SK-N-SH (cell line): ENCODE data around the gene SNCA. TPM values are rescaled to one million over a fixed set of nuclear protein-coding genes. Genes with fewer than 3 reads are reported as not detected.

ENCODE experiments used
- CTCF ChIA-PET: fragments of 300-600, 350-600 bp; formaldehyde crosslinking; extraction: SDS; loops from one replicate; lab custom pipeline; 2021; lab: Yijun Ruan, JAX
- POLR2A ChIA-PET: fragments of 350-600 bp; sonication (Branson Sonifier 250); formaldehyde crosslinking; extraction: SDS; loops from one replicate; lab custom pipeline; 2020; ENCODE audit warnings: antibody characterized with exemption, inconsistent platforms; lab: Yijun Ruan, JAX
- DNase-seq: peaks from one replicate; pipeline ENCODE4 v3.0.0; 2012
- H2AFZ ChIP-seq: fragments of 200-600 bp; sonication (generic); 2 replicates; pipeline ENCODE4 v1.8.1; 2016; ENCODE audit warnings: antibody characterized with exemption, mild to moderate bottlenecking, low read depth
- H3F3A ChIP-seq: fragments of 200-600 bp; sonication (generic); replicated peaks from 2 replicates; pipeline ENCODE3; 2016; ENCODE audit warnings: antibody characterized with exemption, mild to moderate bottlenecking; ENCODE audit not compliant: insufficient read depth
- H3K27ac ChIP-seq, 2 experiments: fragments of 200-500 bp in 1 of 2; fragments of 200-600 bp in 1 of 2; sonication (Bioruptor generic) in 1 of 2; sonication (generic), shearing (Covaris generic) in 1 of 2; 2 replicates each; pipeline versions ENCODE4 v1.5.1 to v1.6.1; 2014 to 2016; ENCODE audit warnings: low read depth in 2 of 2, inconsistent platforms in 1 of 2, low read length in 1 of 2, mild to moderate bottlenecking in 1 of 2, mixed read lengths in 1 of 2
- H3K27me3 ChIP-seq: fragments of 200-600 bp; sonication (generic), shearing (Covaris generic); 2 replicates; pipeline ENCODE4 v1.6.1; 2016; ENCODE audit warnings: mixed run types; ENCODE audit not compliant: insufficient read depth
- H3K36me3 ChIP-seq, 2 experiments: fragments of 200-500 bp in 1 of 2; fragments of 200-600 bp in 1 of 2; sonication (Bioruptor generic) in 1 of 2; sonication (generic) in 1 of 2; replicated peaks in 1 of 2; 2 replicates each; pipeline versions ENCODE3 to v1.5.1; 2014 to 2016; ENCODE audit warnings: low read length in 1 of 2, mild to moderate bottlenecking in 1 of 2; ENCODE audit not compliant: insufficient read depth in 2 of 2, control insufficient read depth in 1 of 2
- H3K4me1 ChIP-seq, 2 experiments: fragments of 200-500 bp in 1 of 2; fragments of 200-600 bp in 1 of 2; sonication (Bioruptor generic) in 1 of 2; sonication (generic), shearing (Covaris generic) in 1 of 2; 2 replicates each; pipeline versions ENCODE4 v1.5.1 to v1.6.1; 2014 to 2016; ENCODE audit warnings: low read depth in 1 of 2, low read length in 1 of 2, mixed run types in 1 of 2; ENCODE audit not compliant: insufficient read depth in 2 of 2, control insufficient read depth in 1 of 2
- H3K4me2 ChIP-seq: fragments of 200-600 bp; sonication (generic), shearing (Covaris generic); 2 replicates; pipeline ENCODE4 v1.6.1; 2017; ENCODE audit warnings: mixed run types
- H3K4me3 ChIP-seq, 2 experiments: fragments of 200-500 bp in 1 of 2; fragments of 200-600 bp in 1 of 2; sonication (Bioruptor generic) in 1 of 2; sonication (generic), shearing (Covaris generic) in 1 of 2; 2 replicates each; pipeline versions ENCODE4 v1.5.1 to v1.8.1; 2014 to 2016; ENCODE audit warnings: low read depth in 2 of 2, inconsistent platforms in 1 of 2, low read length in 1 of 2, mild to moderate bottlenecking in 1 of 2, mixed read lengths in 1 of 2, moderate library complexity in 1 of 2
- H3K79me2 ChIP-seq: fragments of 200-600 bp; sonication (generic); 2 replicates; pipeline ENCODE4 v1.8.1; 2017; ENCODE audit warnings: mild to moderate bottlenecking; ENCODE audit not compliant: insufficient read depth
- H3K9ac ChIP-seq: fragments of 200-600 bp; sonication (generic); 2 replicates; pipeline ENCODE4 v1.6.1; 2017; ENCODE audit warnings: mixed run types
- H3K9me2 ChIP-seq: fragments of 200-600 bp; sonication (generic); 2 replicates; pipeline ENCODE4 v1.6.1; 2017; ENCODE audit warnings: mixed run types
- H3K9me3 ChIP-seq: fragments of 200-600 bp; sonication (generic); 2 replicates; pipeline ENCODE4 v1.6.1; 2017; ENCODE audit warnings: mixed run types, mild to moderate bottlenecking, moderate library complexity
- H4K20me1 ChIP-seq: fragments of 200-600 bp; sonication (generic); 2 replicates; pipeline ENCODE4 v1.6.1; 2017; ENCODE audit warnings: mild to moderate bottlenecking, mixed run types; ENCODE audit not compliant: insufficient read depth
- CHD2 ChIP-seq: fragments of 150-350 bp; IDR thresholded peaks from 2 replicates; pipeline ENCODE4 v1.6.1; 2018; ENCODE audit warnings: low read length; ENCODE audit not compliant: partially characterized antibody
- ELF1 ChIP-seq: IDR thresholded peaks from 2 replicates; pipeline ENCODE4 v1.4.0; 2012
- EP300 ChIP-seq, 2 experiments: IDR thresholded peaks; 2 replicates each; pipeline versions ENCODE4 v1.4.0 to v1.6.1; 2012; ENCODE audit warnings: borderline replicate concordance in 1 of 2, low read depth in 1 of 2, low read length in 1 of 2
- EZH2phosphoT487 ChIP-seq: fragments of 200-600 bp; sonication (generic); IDR thresholded peaks from 2 replicates; pipeline ENCODE4 v1.6.1; 2017; ENCODE audit warnings: low read depth, mixed run types, mild to moderate bottlenecking, antibody characterized with exemption, moderate library complexity, borderline replicate concordance
- FOSL2 ChIP-seq: IDR thresholded peaks from 2 replicates; pipeline ENCODE4 v1.4.0; 2012; ENCODE audit warnings: low read depth, mild to moderate bottlenecking, moderate library complexity, borderline replicate concordance
- FOXJ3 ChIP-seq: sonication (generic); formaldehyde crosslinking; IDR thresholded peaks from 2 replicates; pipeline ENCODE4 v1.5.1; 2020; ENCODE audit warnings: mild to moderate bottlenecking, missing genetic modification reagents
- GABPA ChIP-seq: IDR thresholded peaks from 2 replicates; pipeline ENCODE4 v1.4.0; 2012; ENCODE audit warnings: low read depth, mild to moderate bottlenecking
- JUND ChIP-seq: IDR thresholded peaks from 2 replicates; pipeline ENCODE4 v1.4.0; 2012
- MEF2A ChIP-seq: IDR thresholded peaks from 2 replicates; pipeline ENCODE4 v1.4.0; 2012; ENCODE audit warnings: low read depth, borderline replicate concordance
- NFIC ChIP-seq: IDR thresholded peaks from 2 replicates; pipeline ENCODE4 v1.4.0; 2012; ENCODE audit warnings: borderline replicate concordance
- NRF1 ChIP-seq: IDR thresholded peaks from 2 replicates; pipeline ENCODE4 v1.6.1; 2012; ENCODE audit warnings: low read depth, mild to moderate bottlenecking, low read length
- POLR2AphosphoS5 ChIP-seq: IDR thresholded peaks from 2 replicates; pipeline ENCODE4 v1.6.1; 2012; ENCODE audit warnings: low read depth, low read length
- RAD21 ChIP-seq: IDR thresholded peaks from 2 replicates; pipeline ENCODE4 v1.6.1; 2012; ENCODE audit warnings: mild to moderate bottlenecking, low read length
- RFX5 ChIP-seq: IDR thresholded peaks from 2 replicates; pipeline ENCODE4 v1.6.1; 2012; ENCODE audit warnings: mild to moderate bottlenecking, improper control_type of control experiment, low read length
- RXRA ChIP-seq: IDR thresholded peaks from 2 replicates; pipeline ENCODE4 v1.4.0; 2012; ENCODE audit warnings: low read depth, mild to moderate bottlenecking, borderline replicate concordance
- SIN3A ChIP-seq: IDR thresholded peaks from 2 replicates; pipeline ENCODE4 v1.6.1; 2012; ENCODE audit warnings: low read depth, mild to moderate bottlenecking, low read length, moderate library complexity, borderline replicate concordance
- SMC3 ChIP-seq: IDR thresholded peaks from 2 replicates; pipeline ENCODE4 v1.6.1; 2012; ENCODE audit warnings: low read depth, low read length, improper control_type of control experiment
- TAF1 ChIP-seq: IDR thresholded peaks from 2 replicates; pipeline ENCODE4 v1.6.1; 2012; ENCODE audit warnings: low read depth, mild to moderate bottlenecking, low read length, moderate library complexity, borderline replicate concordance
- TCF12 ChIP-seq: IDR thresholded peaks from 2 replicates; pipeline ENCODE4 v1.4.0; 2012
- TEAD4 ChIP-seq: IDR thresholded peaks from 2 replicates; pipeline ENCODE4 v1.4.0; 2012; ENCODE audit warnings: mild to moderate bottlenecking, borderline replicate concordance; ENCODE audit not compliant: insufficient read depth
- YY1 ChIP-seq: IDR thresholded peaks from 2 replicates; pipeline ENCODE4 v1.4.0; 2012; ENCODE audit warnings: low read depth, mild to moderate bottlenecking
- WGBS: methylation state at CpG from one replicate; pipeline ENCODE4 v1.1.6; 2017; ENCODE audit warnings: low lambda C conversion rate; 5-methylcytosine and 5-hydroxymethylcytosine counted together
- polyA plus RNA-seq, 3 experiments: library from polyadenylated mRNA; depleted of rRNA; stranded (reverse); fragments of >200 nt; gene quantifications; 2 replicates each; pipeline ENCODE4 v1.2.3, GENCODE V29; 2012
- TF ChIP-seq, protein P1 (sequence below): IDR thresholded peaks from 2 replicates; pipeline ENCODE4 v1.4.0; 2012; ENCODE audit warnings: low read depth
- TF ChIP-seq, protein P2 (sequence below): IDR thresholded peaks from 2 replicates; pipeline ENCODE4 v1.4.0; 2012; ENCODE audit warnings: low read depth, borderline replicate concordance

The SNCA gene
- polyA plus RNA-seq, 1 of the 3 experiments (the other 2 are of a cell fraction): 12.9 TPM

DNA sequence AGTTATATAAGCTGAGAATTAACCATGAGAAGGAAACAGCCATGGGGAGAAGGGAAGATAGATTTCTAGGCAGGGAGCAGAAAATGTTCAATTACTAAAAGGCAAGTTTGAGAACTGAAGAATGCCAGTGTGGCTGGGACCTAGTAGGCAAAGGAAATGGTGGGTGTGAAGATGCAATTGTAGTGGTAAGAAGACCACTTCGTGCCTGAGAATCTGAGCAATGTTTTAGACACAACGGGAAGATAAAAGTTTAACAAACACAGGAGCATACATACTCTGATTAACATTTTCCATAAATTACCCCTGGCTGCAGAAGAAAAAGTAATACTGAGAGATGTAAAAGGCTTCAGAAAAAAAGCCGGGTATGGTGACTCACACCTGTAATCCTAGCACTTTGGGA is 39.6 kb upstream of the SNCA start:
- Histone ChIP-seq H3F3A (no peaks in the 10 kb centered on the region), H3K4me1 (no peaks in the 10 kb centered on the region), H3K4me3 (no peak overlapping the region), H2AFZ (no peak overlapping the region), H3K9me3 (no peaks in the 10 kb centered on the region), H3K27ac (no peak overlapping the region), H3K27me3 (no peaks in the 10 kb centered on the region), H4K20me1 (no peaks in the 10 kb centered on the region), H3K36me3 (no peaks in the 10 kb centered on the region), H3K4me2 (no peak overlapping the region), H3K9me2 (no peaks in the 10 kb centered on the region), H3K79me2 (no peaks in the 10 kb centered on the region), H3K9ac (no peak overlapping the region)
- TF ChIP-seq RXRA (no peak), JUND (no peak), RFX5 (no peak), EZH2phosphoT487 (no peak), TAF1 (no peak), YY1 (no peak), MEF2A (no peak), TCF12 (no peak), GABPA (no peak), ELF1 (no peak), POLR2AphosphoS5 (no peak), CHD2 (no peak), RAD21 (no peak), FOSL2 (no peak), SMC3 (no peak)
- TF ChIP-seq, protein P1, sequence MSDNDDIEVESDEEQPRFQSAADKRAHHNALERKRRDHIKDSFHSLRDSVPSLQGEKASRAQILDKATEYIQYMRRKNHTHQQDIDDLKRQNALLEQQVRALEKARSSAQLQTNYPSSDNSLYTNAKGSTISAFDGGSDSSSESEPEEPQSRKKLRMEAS: no peak
- TF ChIP-seq, protein P2, sequence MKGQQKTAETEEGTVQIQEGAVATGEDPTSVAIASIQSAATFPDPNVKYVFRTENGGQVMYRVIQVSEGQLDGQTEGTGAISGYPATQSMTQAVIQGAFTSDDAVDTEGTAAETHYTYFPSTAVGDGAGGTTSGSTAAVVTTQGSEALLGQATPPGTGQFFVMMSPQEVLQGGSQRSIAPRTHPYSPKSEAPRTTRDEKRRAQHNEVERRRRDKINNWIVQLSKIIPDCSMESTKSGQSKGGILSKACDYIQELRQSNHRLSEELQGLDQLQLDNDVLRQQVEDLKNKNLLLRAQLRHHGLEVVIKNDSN: no peak
- DNase-seq: no peak
- CTCF ChIA-PET: interaction anchor here (1.1 kb wide), 1 partner anchor 219 kb away, joined by 4 read pairs; no protein-coding TSS in a partner anchor
- 53% methylated on average over 3 of the region's 3 CpGs for WGBS
- POLR2A ChIA-PET: no interaction called here

DNA sequence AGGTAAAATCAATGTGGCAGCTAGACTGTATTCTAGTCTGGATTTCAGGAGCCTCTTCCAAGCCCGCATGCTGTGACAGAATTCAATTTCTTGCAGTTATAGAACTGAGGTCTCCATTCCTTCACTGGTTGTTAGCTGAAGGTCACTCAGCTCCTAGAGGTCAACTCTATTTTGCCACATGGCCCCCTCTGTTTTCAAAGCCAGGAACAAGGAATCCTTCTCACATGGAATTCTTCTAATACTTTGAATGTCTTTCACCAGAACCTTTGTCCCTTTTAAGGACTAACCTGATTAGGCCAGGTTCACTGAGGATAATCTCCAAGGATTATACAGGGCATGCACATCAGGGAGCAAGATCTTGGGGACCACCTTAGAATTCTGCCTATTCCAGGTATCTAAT is 34.2 kb upstream of the SNCA start:
- no peak overlapping the region for H3K9ac ChIP-seq
- H3K27me3 ChIP-seq: no peaks in the 10 kb centered on the region
- H3K4me2 ChIP-seq: no peak overlapping the region
- no peak overlapping the region for H3K27ac ChIP-seq
- ChIA-PET CTCF (interaction anchor here (5.2 kb wide), 1 partner anchor 213 kb away, joined by 48 read pairs; no protein-coding TSS in a partner anchor), POLR2A (no interaction called here)
- WGBS: 73% methylated on average over 1 of the region's 1 CpG
- no peaks in the 10 kb centered on the region for H3F3A ChIP-seq
- H3K4me1 ChIP-seq: no peaks in the 10 kb centered on the region
- H2AFZ ChIP-seq: no peak overlapping the region
- no peak for DNase-seq
- H3K9me3 ChIP-seq: no peaks in the 10 kb centered on the region
- no peaks in the 10 kb centered on the region for H3K36me3 ChIP-seq
- no peaks in the 10 kb centered on the region for H3K79me2 ChIP-seq
- no peak overlapping the region for H3K4me3 ChIP-seq
- TF ChIP-seq FOXJ3 (no peak), MEF2A (no peak), NFIC (no peak), SIN3A (no peak), NRF1 (no peak), TCF12 (no peak), EP300 (IDR thresholded peaks at IDR 0.05; ENCODE audit: borderline replicate concordance in 1 of 2, low read depth in 1 of 2, low read length in 1 of 2) (no peak), TEAD4 (no peak), FOSL2 (no peak), YY1 (no peak)
- TF ChIP-seq, protein P2: no peak
- TF ChIP-seq, all 33 proteins: peak for 0
- Histone ChIP-seq H4K20me1 (no peaks in the 10 kb centered on the region), H3K9me2 (no peaks in the 10 kb centered on the region)
